Keratinocyte (primary cell): Measurements from ENCODE around the gene MAD1L1. TPM values are rescaled to one million over a fixed set of nuclear protein-coding genes. Genes with fewer than 3 reads are reported as not detected.

Experiments used
- DNase-seq: peaks from one replicate; pipeline ENCODE4 v3.0.0-alpha.2; 2011; ENCODE audit warnings: low read depth, missing footprints, low spot score
- FAIRE-seq: peaks from 2 replicates; lab custom pipeline; 2011; peaks lifted over from hg19 to GRCh38; lab: Jason Lieb, UNC
- H2AFZ ChIP-seq: 2 replicates; pipeline ENCODE4 v1.6.0; 2012; ENCODE audit warnings: low read length, control low read depth, inconsistent platforms; ENCODE audit not compliant: control insufficient read depth
- H3K27ac ChIP-seq: 2 replicates; pipeline ENCODE4 v1.5.1; 2011; ENCODE audit warnings: low read length; ENCODE audit not compliant: control insufficient read depth, insufficient read depth
- H3K27me3 ChIP-seq: 3 replicates; pipeline ENCODE4 v1.6.0; 2011; ENCODE audit warnings: low read length; ENCODE audit not compliant: control insufficient read depth, insufficient read depth; ENCODE audit errors: extremely low read depth
- H3K36me3 ChIP-seq, 2 experiments: 2 replicates in 1 of 2; 3 replicates in 1 of 2; pipeline ENCODE4 v1.5.1; 2011; ENCODE audit warnings: low read length in 2 of 2, mild to moderate bottlenecking in 1 of 2; ENCODE audit not compliant: control insufficient read depth in 2 of 2, insufficient read depth in 2 of 2; ENCODE audit errors: extremely low read depth in 1 of 2
- H3K4me1 ChIP-seq: 3 replicates; pipeline ENCODE4 v1.5.1; 2011; ENCODE audit warnings: low read length; ENCODE audit not compliant: control insufficient read depth, insufficient read depth; ENCODE audit errors: extremely low read depth
- H3K4me2 ChIP-seq: 3 replicates; pipeline ENCODE4 v1.6.0; 2011; ENCODE audit warnings: low read depth, low read length; ENCODE audit not compliant: control insufficient read depth, insufficient read depth; ENCODE audit errors: extremely low read depth
- H3K4me3 ChIP-seq, 3 experiments: fragments of 200-600 bp in 1 of 3; sonication (generic) in 1 of 3; 2 replicates in 2 of 3; 3 replicates in 1 of 3; pipeline ENCODE4 v1.5.1; 2011 to 2016; ENCODE audit warnings: low read length in 3 of 3, mild to moderate bottlenecking in 3 of 3, control low read depth in 2 of 3, inconsistent platforms in 1 of 3, low read depth in 1 of 3, mixed read lengths in 1 of 3, mixed run types in 1 of 3, moderate library complexity in 1 of 3; ENCODE audit not compliant: control insufficient read depth in 2 of 3, insufficient read depth in 2 of 3; ENCODE audit errors: extremely low read depth in 1 of 3
- H3K79me2 ChIP-seq: 2 replicates; pipeline ENCODE4 v1.6.0; 2012; ENCODE audit warnings: low read length; ENCODE audit not compliant: control insufficient read depth, insufficient read depth
- H3K9ac ChIP-seq: 3 replicates; pipeline ENCODE4 v1.6.0; 2011; ENCODE audit warnings: low read length; ENCODE audit not compliant: control insufficient read depth, insufficient read depth; ENCODE audit errors: extremely low read depth
- H3K9me1 ChIP-seq: 3 replicates; pipeline ENCODE4 v1.6.0; 2011; ENCODE audit warnings: low read length; ENCODE audit not compliant: control insufficient read depth, insufficient read depth; ENCODE audit errors: extremely low read depth
- H3K9me3 ChIP-seq: 2 replicates; pipeline ENCODE4 v1.5.1; 2012; ENCODE audit warnings: low read depth, low read length; ENCODE audit not compliant: control insufficient read depth
- H4K20me1 ChIP-seq: 3 replicates; pipeline ENCODE4 v1.6.0; 2011; ENCODE audit warnings: low read length; ENCODE audit not compliant: control insufficient read depth, insufficient read depth; ENCODE audit errors: extremely low read depth
- CTCF ChIP-seq, 3 experiments: IDR thresholded peaks in 1 of 3; conservative IDR thresholded peaks in 1 of 3; optimal IDR thresholded peaks in 1 of 3; 2 replicates in 2 of 3; 3 replicates in 1 of 3; pipeline versions ENCODE3 to v1.5.1; 2011; ENCODE audit warnings: low read length in 3 of 3, mild to moderate bottlenecking in 3 of 3, moderate library complexity in 2 of 3, control low read depth in 1 of 3, inconsistent platforms in 1 of 3; ENCODE audit not compliant: insufficient read depth in 2 of 3; ENCODE audit errors: extremely low read depth in 1 of 3
- EZH2 ChIP-seq: IDR thresholded peaks from one replicate; pipeline ENCODE4 v1.6.1; 2012; ENCODE audit warnings: inconsistent platforms, mild to moderate bottlenecking, low read length, moderate library complexity
- dilution Hi-C: fragments of 300-500 bp; cut with MboI; formaldehyde crosslinking; loops from one replicate; pipeline ENCODE4 v1.7.0; 2020; ENCODE audit warnings: low sequenced_read_pairs; ENCODE audit not compliant: extremely low pct_ligation_motif_present
- polyA plus RNA-seq, 5 experiments: library from polyadenylated mRNA; depleted of rRNA in 3 of 5; stranded (reverse) in 3 of 5; stranded (forward) in 1 of 5; unstranded in 1 of 5; fragments of >200 nt; gene quantifications; 1 replicate in 1 of 5; 2 replicates in 3 of 5; 3 replicates in 1 of 5; pipeline versions ENCODE4 v1.2.1 to v1.2.3, GENCODE V29; 2011 to 2012; ENCODE audit warnings: missing spikeins in 2 of 5, low read depth in 1 of 5, low replicate concordance in 1 of 5

MAD1L1 gene
- polyA plus RNA-seq, 1 donor (not counting 4 experiments of a cell fraction or from before 2014, with no cell fraction given), result 18.0 TPM

GRCh38 chr7:2120251-2120660 lies 112.5 kb downstream of the MAD1L1 start:
- Histone ChIP-seq H2AFZ (no peak overlapping the region), H3K36me3 (peaks cover 0 to 12% of the 10 kb centered on the region in 2 experiments), H3K79me2 (no peaks in the 10 kb centered on the region), H3K4me1 (peaks cover 27% of the 10 kb centered on the region), H3K9me1 (no peaks in the 10 kb centered on the region), H3K9ac (no peak overlapping the region), H3K27me3 (no peaks in the 10 kb centered on the region), H3K4me2 (no peak overlapping the region), H3K27ac (no peak overlapping the region), H3K4me3 (no peak overlapping the region), H3K9me3 (no peaks in the 10 kb centered on the region), H4K20me1 (peaks cover 9% of the 10 kb centered on the region)
- FAIRE-seq, result no peak
- dilution Hi-C loops, result no loop called here
- DNase-seq, result no peak
- TF ChIP-seq CTCF (optimal IDR thresholded peaks at IDR 0.05 in 1 of 3, IDR thresholded peaks at IDR 0.05 in 1 of 3, conservative IDR thresholded peaks at IDR 0.05 in 1 of 3; ENCODE audit: extremely low read depth in 1 of 3, insufficient read depth in 2 of 3, low read length in 3 of 3), result no peak
- TF ChIP-seq EZH2, result no peak

- peaks cover 27% of the 10 kb centered on the region for H3K4me1 ChIP-seq
- peaks cover 0 to 7% of the 10 kb centered on the region in 2 experiments for H3K36me3 ChIP-seq
- no peaks in the 10 kb centered on the region for H3K9me3 ChIP-seq
- TF ChIP-seq CTCF (optimal IDR thresholded peaks at IDR 0.05 in 1 of 3, IDR thresholded peaks at IDR 0.05 in 1 of 3, conservative IDR thresholded peaks at IDR 0.05 in 1 of 3; ENCODE audit: extremely low read depth in 1 of 3, insufficient read depth in 2 of 3, low read length in 3 of 3) (no peak), EZH2 (no peak)
- H3K27ac ChIP-seq, result no peak overlapping the region
- H3K4me3 ChIP-seq, result no peak overlapping the region
- H3K9me1 ChIP-seq, result no peaks in the 10 kb centered on the region
- H3K9ac ChIP-seq, result no peak overlapping the region
- no peak overlapping the region for H3K4me2 ChIP-seq
- no peaks in the 10 kb centered on the region for H3K27me3 ChIP-seq
- FAIRE-seq (peak; percentile 34), DNase-seq (peak; percentile 63)
- no peak overlapping the region for H2AFZ ChIP-seq
- dilution Hi-C loops, result no loop called here
- peaks cover 9% of the 10 kb centered on the region for H4K20me1 ChIP-seq
- no peaks in the 10 kb centered on the region for H3K79me2 ChIP-seq
Measured at GRCh38 chr7:2118630-2119190, 114.0 kb downstream of the MAD1L1 start.
